C4-2B (cell line): ENCODE measurements around the gene GPR26.
"Not testable (repeated sequence)": the region's sequence is repeated elsewhere in the genome, so short reads cannot be mapped to it uniquely, and the experiment has no call there.

Experiments used
- H3K27ac ChIP-seq: fragments of 450-650 bp; 2 replicates; pipeline ENCODE4 v1.5.1; 2017
- CTCF ChIP-seq: fragments of 450-650 bp; conservative IDR thresholded peaks from 2 replicates; pipeline ENCODE4 v1.5.1; 2017; ENCODE audit warnings: mild to moderate bottlenecking
- ZFX ChIP-seq: fragments of 450-650 bp; IDR thresholded peaks from 2 replicates; pipeline ENCODE4 v1.6.1; 2017

The GPR26 gene

GRCh38 chr10:123721441-123722049 is 55.4 kb downstream of the GPR26 start:
- TF ChIP-seq ZFX: no peak
- TF ChIP-seq CTCF: no peak
- no peak overlapping the region for H3K27ac ChIP-seq

- TF ChIP-seq ZFX (no peak), CTCF (no peak)
- no peak overlapping the region for H3K27ac ChIP-seq
Measured at GRCh38 chr10:123722351-123722750, 56.2 kb downstream of the GPR26 start.

- TF ChIP-seq CTCF (no peak), ZFX (no peak)
- no peak overlapping the region for H3K27ac ChIP-seq
Measured at GRCh38 chr10:123724747-123725146, 58.6 kb downstream of the GPR26 start.

- TF ChIP-seq CTCF (no peak), ZFX (no peak)
- H3K27ac ChIP-seq: no peak overlapping the region; the same call in 1 of the 2 replicates
Measured at GRCh38 chr10:123726381-123726780, 60.2 kb downstream of the GPR26 start.

GRCh38 chr10:123726836-123727235 is 60.7 kb downstream of the GPR26 start:
- H3K27ac ChIP-seq: no peak overlapping the region; the same call in 1 of the 2 replicates
- TF ChIP-seq ZFX (no peak), CTCF (no peak)

GRCh38 chr10:123729523-123729922 is 63.4 kb downstream of the GPR26 start:
- no peak overlapping the region for H3K27ac ChIP-seq
- TF ChIP-seq CTCF: no peak
- TF ChIP-seq ZFX: no peak

- not testable (repeated sequence) for H3K27ac ChIP-seq
Measured at GRCh38 chr10:123736917-123737316, 70.8 kb downstream of the GPR26 start.

- no peak overlapping the region for H3K27ac ChIP-seq
- TF ChIP-seq ZFX: no peak
- no peak for TF ChIP-seq CTCF
Measured at GRCh38 chr10:123741146-123741545, 75.0 kb downstream of the GPR26 start.
